HL-60/S4 (cell line): ENCODE measurements around the gene GRID2.

Experiments used
- in situ Hi-C: fragments of 300-500 bp; cut with MboI; formaldehyde crosslinking; loops from 2 replicates; pipeline ENCODE4 v1.14.3; 2022; ENCODE audit warnings: low sequenced_read_pairs

GRID2 gene

GRCh38 chr4:92885632-92886031, 581.9 kb downstream of the GRID2 start:
- in situ Hi-C loops = no loop called here

GRCh38 chr4:92952426-92952825, 648.7 kb downstream of the GRID2 start:
- in situ Hi-C loops = no loop called here

DNA sequence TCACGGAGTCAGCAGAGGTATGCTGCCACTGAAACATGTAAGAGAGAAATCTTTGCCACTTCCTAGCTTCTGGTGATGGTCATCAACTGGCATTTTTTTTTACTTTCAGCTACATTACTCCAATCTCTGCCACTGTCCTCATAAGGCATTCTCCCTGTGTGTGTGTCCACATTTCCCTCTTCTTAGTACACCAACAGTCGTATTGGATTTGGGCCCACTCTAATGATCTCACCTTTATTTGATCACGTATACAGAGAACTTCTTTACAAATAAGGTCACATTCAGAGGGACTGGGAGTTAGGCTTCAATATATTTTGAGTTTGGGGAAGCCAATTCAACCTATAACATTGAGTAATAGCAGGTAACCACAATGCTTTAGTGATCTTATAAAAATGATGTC, 649.1 kb downstream of the GRID2 start:
- in situ Hi-C loops = no loop called here

DNA sequence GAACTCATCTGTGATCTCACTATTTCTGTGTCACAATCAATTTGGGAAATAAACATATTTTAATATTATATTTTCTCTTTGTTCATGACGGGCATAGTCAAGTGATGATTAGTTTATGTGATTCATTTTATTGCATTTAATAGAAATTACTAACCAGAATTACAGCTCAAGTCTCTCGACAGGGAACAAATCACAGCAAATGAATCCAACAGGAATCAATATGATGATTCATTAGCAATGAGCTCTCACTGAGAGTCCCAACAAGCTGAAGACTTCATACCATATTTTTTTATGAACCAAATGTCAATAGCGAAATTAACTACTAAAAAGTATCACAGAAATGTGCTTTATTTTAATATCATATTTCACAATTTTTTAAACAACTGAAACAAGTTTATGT, 649.7 kb downstream of the GRID2 start:
- in situ Hi-C loops = no loop called here

DNA sequence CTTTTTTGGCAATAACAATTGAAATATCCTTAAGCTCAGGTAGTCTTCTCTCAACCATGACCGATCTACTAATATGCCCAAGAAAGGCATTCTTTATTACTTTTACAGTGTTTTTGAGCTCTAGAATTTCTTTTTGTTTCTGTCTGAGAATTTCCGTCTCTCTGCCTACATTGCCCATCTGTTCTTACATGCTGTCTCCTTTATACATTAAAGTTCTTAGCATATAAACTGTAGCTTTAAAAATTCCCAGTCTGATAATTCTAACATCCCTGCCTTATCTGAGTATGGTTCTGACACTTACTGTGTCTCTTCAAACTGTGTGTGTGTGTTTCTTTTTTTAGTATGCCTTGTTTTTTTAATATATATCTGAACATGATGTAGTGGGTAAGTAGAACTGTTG, 658.1 kb downstream of the GRID2 start:
- in situ Hi-C loops = no loop called here

DNA sequence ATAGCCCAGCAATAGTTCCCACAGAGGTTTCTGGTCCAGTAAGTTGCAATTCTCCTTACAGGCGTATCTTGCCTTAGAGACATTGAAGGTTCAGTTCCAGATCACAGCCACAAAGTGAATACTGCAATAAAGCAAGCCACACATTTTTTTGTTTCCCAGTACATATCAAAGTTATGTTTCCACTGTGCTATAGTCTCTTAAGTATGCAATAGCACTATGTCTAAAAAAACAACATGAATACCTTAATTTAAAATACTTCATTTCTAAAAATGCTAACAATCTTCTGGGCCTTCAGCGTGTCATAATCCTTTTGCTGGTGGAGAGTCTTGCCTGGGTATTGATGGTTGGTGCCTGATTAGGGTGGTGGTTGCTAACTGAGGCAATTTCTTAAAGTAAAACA, 659.1 kb downstream of the GRID2 start:
- in situ Hi-C loops = no loop called here

DNA sequence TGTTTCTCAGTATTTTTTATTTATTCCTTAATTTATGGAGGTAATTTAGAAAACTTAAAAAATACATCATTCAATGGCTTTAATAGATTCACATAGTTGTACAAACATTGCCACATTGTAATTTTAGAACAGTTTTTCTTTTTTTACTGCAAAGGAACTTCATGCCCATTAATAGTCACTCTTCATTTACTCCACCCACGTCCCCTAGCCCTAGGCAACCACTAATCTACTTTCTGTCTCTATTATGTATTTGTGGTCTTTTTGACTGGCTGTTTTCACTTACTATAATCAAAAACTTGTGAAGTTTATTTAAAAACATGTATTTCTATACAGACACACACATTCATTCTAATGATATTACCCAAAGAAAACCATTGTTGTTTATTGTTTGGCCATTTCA, 664.8 kb downstream of the GRID2 start:
- in situ Hi-C loops = no loop called here

DNA sequence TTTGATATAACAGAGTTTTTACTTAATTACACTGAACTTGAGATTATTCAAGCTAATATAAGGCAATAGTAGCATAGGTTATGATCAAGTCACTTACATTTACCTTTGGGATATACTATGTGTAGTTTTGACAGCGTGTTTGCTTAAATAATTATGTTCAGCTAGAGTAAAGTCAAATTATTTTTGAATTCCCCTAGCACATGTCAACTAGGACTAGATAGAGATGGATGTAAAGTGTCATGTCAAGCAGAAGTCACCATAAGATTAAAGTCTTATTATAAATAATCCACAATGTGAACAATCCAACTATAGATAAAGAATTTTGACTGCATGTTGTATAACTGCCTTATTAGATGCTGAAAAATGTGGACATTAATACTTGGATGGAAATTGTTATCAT, 665.2 kb downstream of the GRID2 start:
- in situ Hi-C loops = no loop called here

GRCh38 chr4:92969650-92970379, 666.0 kb downstream of the GRID2 start:
- in situ Hi-C loops = no loop called here

DNA sequence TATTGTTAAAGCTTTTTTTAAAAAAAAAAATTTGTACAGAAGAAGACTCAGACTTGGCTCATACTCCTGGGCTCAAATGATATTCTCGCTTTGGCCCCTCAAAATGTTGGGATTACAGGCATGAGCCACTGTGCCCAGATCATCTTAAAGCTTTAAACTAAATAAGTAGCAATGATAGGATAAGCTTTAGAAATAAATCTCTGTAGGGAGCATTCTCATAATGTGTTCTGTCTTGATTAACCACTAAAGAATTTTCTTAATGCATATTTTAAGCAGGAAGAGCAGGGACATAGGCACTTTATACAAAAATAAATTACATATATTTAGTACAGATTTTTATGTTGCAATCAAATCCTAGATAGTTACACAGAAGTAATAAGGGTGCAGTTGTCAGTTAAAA, 667.2 kb downstream of the GRID2 start:
- in situ Hi-C loops = no loop called here

DNA sequence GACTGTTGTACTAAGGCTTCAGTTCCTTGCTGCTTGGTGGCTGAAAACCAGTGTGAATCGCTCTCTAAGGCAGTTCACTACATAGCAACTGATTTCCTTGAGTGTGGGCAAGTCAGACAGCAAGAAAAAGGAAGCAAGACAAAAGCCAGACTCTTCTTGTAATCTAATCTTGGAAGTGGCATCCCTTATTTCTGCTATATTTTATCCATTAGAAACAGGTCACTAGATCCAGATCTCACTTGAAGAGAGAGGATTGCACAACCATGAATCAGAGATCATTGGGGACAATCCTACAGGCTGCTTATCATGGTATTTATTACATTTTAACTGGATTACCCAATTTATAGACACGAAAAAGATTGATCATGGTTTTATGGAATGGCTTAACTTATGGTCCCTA, 684.5 kb downstream of the GRID2 start:
- in situ Hi-C loops = no loop called here

- in situ Hi-C loops = no loop called here
These were observed 689.0 kb downstream of the GRID2 start for GRCh38 chr4:92992758-92993157.

- in situ Hi-C loops = no loop called here
These were observed 691.0 kb downstream of the GRID2 start for GRCh38 chr4:92994727-92995126.

DNA sequence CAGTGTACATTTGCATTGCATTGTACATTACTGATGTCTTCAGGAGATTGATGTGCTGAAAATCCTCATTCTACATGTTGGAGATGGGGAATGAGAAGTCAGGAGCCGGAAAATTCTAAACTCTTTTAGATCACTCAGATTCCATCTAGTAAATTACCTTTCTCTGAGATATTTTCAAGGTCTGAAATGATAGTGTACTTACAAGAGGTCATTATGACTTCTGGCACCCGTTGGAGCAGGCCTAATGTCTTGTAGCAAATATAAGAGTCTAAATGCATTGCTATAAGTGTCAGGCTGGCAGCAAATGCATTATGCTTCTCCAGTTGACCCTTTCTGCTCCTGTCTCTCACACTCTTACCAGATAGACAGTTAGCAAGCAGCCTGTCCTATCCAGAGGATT, 692.8 kb downstream of the GRID2 start:
- in situ Hi-C loops = no loop called here

DNA sequence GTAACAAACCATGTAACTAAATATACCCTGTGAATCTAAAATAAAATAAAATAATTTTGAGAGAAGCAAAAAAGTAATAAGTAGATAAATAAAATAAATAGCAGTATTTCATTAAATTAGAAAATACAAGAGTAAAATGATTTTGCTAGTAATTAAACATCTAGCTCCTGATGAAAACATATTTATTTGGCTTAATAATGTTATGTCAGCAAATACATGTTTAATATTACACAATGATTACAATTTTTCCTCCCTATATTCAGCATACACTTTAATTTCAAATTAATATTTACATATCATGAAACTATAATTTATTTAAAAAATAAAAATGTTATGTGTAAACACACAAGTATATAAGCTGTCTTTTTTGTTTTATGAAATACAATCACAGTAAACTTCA, 697.1 kb downstream of the GRID2 start:
- in situ Hi-C loops = no loop called here

GRCh38 chr4:93002240-93002639, 698.5 kb downstream of the GRID2 start:
- in situ Hi-C loops = no loop called here

DNA sequence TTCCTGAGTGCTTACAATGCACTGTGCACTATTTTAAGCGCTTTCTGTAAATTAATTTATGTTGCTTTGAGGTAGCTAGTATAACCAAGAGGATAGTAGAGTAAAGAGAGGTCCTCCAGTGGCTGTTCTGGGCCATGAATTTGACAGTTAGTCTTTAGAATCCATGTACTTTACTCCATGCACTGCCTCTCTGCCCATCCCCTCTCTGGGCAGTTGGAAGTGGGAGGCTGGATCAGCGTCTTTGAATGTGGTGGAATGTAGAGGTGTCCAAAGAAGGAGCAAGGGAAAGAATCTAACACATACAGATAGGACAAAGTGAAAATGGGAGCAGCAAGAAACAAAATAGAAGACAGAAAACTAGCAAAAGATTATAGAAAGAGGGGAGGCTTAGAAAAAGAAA, 712.6 kb downstream of the GRID2 start:
- in situ Hi-C loops = no loop called here

- in situ Hi-C loops = no loop called here
These were observed 714.5 kb downstream of the GRID2 start for GRCh38 chr4:93018243-93018642.

DNA sequence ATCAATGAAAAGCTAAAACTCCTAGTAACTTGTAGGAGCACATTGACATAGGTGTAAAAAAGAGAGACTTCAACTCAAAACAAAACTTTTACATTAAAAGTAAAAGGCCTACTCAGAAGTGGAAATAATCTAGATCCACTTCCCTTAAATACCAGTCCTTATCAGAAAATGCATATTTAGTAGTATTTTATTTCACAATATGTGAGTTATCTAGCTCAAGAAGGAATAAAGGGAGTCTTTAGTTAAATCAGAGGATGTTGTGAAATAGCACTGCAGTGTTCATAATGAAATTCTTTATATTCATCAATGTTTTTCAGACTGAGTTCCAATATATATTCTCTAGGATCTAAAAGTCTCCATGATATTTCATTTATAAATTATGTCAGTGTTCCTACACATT, 715.0 kb downstream of the GRID2 start:
- in situ Hi-C loops = no loop called here

DNA sequence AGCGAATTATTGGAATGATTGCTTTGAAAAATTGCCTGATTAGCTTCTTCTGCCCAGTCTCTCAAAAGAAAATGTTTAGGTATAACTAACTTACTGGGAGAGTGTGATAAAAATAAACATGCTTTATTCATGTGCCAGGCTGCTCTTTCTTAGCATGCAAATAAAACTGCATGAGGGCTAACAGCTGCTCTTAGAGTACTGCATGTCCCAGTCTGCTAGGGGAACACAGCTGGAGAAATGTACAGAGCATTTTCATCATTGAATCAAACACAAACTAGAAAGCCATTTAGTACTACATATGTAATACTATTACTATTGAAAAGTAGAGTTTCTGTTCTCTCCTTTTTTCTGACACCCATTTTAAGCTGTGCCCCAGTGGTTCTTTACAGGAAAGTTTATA, 726.0 kb downstream of the GRID2 start:
- in situ Hi-C loops = no loop called here

DNA sequence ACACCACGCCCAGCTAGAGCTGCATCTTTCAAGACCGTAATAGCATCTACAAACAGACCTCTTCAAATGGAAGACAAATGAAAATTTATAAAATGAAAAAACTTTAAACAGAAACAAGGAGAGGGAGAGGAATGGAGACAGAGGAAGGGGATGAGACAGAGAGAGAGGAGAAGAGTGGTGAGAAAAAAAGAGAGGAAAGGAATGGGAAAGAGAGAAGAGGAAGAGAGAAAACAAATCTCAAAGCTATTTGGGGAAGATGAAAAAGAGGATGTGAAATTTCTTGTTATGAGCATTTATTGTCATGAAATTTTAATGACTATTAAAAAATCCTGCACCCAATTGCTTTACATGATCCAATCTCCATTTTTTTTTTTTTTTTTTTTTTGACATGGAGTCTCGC, 726.9 kb downstream of the GRID2 start:
- in situ Hi-C loops = no loop called here

- in situ Hi-C loops = no loop called here
These were observed 727.8 kb downstream of the GRID2 start for GRCh38 chr4:93031431-93032098.

DNA sequence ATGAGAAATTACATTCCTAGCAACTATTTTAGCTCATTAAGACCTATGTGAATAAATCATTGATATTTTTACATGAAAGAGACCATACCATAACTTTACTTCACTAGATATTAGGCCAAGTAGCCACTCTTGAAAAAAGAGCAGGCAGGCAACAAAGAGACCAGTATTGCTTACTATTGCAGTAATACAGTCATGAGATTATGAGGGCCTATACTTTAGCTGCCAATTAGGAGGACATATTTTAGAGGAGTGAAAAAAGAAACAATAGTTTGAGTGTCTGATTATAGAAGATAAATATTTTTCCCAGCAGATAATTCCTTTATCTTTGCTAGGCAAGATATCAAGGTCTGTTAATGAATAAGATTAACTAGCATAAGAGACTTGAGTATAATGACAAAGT, 739.0 kb downstream of the GRID2 start:
- in situ Hi-C loops = no loop called here
